GM21576 (cell line): ENCODE measurements around the gene LPIN1.
"Not testable (repeated sequence)": the region's sequence is repeated elsewhere in the genome, so short reads cannot be mapped to it uniquely, and the experiment has no call there.

Experiments used
- ATAC-seq: cut with Tn5 transposase; IDR thresholded peaks from one replicate; pipeline ENCODE4 v1.9.1; 2021; ENCODE audit warnings: mild to moderate bottlenecking, moderate library complexity; ENCODE audit not compliant: unreplicated experiment

LPIN1 gene

GRCh38 chr2:11759182-11759975 is 12.9 kb downstream of the LPIN1 start:
- ATAC-seq, result not testable (repeated sequence)

DNA sequence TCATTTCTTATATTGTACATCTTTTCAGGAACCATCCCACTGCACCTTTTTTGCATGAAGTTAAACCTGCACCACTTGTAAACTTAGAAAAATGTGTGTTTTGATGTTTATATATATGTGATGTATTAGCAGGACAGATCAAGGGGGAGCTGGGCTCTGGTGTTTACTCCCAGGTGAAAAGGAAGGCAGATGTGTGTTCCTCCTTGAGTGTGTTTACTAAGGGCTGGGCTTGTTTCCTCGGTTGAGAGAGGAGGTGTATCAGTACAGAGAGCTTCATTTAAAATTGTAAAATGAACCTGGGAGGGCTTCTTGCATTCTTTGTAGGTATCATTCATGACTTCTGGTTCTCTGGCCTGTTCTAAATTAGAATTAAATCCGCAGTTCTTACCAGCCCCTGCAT is 14.8 kb downstream of the LPIN1 start:
- no peak for ATAC-seq

DNA sequence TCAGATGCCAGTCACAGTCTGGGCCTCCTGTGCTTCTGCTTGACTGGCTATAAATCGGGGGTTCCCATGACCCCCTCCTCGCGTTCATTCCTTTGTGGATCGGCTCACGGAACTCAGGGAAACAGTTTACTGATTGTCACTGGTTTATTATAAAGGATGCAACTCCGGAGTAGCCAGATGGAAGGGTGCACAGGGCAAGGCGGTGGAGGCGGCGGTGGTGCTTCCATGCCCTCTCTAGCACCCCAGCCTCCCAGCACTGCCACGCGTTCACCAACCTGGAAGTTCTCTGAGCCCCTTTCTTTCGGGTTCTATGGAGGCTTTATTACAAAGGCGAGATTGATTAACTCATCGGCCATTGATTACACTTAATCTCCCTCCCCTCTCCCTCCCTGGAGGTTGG is 15.6 kb downstream of the LPIN1 start:
- no peak for ATAC-seq

DNA sequence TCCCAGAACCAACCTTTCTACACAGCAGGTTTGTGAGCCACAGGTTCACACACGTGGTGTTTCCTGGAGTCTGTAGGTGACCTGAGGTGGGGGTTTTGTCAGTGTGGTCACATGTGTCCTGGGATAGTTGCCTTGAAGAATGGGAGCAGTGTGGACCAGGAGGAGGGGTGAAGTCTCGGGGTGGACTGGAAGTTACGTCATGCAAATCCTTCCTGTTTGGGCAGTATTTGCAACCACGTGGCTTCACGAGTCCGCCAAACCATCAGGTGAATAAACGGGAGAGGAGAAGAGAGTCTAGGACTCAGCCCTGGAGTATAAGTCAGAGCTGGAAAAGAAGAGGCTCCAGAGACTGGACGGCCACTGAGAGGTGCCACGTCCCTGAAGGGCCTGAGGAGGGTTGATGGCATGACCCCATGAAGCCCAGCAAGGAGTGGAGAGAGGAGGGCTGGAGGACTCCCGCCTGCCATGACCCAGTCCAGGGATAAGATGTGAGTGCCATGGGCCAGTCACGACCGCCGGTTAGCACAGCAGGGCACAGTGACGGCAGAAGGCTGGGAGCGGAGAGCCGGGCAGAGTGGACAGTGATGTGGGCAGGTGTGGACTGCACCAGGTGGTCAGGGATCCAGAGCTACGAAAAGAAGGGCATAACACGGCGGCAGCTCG is 16.5 kb downstream of the LPIN1 start:
- no peak for ATAC-seq

DNA sequence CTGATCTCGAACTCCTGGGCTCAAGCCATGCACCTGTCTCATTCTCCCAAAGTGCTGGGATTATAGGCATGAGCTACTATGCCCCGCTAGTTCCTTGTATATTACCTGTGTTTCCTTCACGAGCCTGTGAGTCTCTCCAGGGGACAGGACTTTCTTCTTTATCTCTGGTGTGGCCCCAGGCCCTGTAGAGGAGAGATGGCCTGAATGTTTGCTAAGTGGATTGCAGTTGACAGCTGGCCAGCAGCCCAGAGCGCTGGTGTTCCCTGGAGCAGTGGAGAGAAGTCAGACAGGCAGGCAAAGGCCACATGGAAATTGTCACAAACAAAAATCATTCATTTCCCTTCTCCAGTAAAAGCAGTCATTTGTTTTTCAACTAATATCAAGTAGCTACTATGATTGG is 17.9 kb downstream of the LPIN1 start:
- ATAC-seq, result no peak

- no peak for ATAC-seq
Measured at GRCh38 chr2:11764920-11765319, 18.5 kb downstream of the LPIN1 start.

- no peak for ATAC-seq
Measured at GRCh38 chr2:11765501-11765900, 19.1 kb downstream of the LPIN1 start.

GRCh38 chr2:11766016-11766415 is 19.6 kb downstream of the LPIN1 start:
- ATAC-seq, result no peak

DNA sequence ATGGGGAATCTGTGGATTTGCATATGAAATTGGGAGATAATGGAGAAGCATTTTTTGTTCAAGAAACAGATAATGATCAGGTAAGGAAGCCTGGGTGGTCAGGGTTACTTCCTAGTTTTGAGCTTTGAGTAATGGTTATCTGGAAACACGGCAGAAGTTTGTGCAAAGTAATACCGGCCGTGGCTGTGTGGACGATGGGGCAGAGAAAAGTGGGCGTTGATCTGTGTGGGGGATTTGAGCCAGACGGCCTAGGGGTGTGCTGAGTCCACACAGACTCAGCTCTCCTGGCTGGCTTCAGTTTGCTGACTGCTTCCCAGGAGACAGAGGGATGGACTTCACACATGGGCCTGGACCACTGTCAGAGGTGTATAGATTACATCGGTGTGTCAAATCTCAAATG is 21.3 kb downstream of the LPIN1 start:
- no peak for ATAC-seq

- no peak for ATAC-seq
Measured at GRCh38 chr2:11768946-11769345, 22.5 kb downstream of the LPIN1 start.

DNA sequence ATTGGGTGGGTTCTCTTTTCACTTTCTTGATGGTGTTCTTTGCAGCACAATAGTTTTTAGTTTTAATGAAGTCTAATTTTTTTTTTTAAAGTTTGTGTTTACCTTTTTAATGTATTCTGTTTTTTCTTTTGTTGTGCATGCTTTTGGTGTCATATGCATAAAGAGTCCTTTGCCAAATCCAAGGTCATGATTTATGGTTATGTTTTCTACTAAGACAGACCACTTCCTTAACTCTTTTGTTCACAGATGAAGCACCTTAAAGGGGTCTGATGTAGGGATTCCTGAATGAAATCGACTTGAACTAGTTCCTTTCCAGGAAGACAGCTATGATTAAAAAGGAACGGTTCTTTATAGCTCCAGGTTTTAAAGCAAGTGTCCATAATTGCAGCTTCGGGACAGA is 23.1 kb downstream of the LPIN1 start:
- no peak for ATAC-seq

GRCh38 chr2:11770531-11771188 is 24.2 kb downstream of the LPIN1 start:
- ATAC-seq, result no peak

DNA sequence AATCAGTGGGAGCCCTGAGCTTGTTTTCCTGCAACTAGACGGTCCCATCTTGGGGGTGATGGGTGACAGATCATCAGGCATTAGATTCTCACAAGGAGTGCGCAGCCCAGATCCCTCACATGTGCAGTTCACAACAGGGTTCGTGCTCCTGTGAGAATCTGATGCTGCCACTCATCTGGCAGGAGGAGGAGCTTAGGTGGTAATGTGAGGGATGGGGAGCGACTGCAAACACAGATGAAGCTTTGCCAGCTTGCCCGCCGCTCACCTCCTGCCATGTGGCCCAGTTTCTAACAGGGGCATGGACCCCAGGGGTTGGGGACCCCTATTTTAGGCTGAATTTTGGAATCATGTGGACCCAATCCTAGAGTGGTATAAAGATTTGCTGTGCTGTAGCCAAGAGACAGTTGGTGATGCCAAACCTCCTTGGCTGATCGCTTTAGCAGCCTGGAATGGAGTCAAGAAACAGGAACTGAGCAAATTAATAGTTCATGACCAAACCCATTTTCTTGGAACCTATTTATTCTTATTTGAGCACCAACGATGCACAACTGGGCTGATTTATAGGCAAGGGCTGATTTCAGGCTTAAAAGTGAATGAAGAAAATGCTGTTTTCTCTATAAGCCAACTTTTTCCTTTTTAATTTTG is 25.7 kb downstream of the LPIN1 start:
- no peak for ATAC-seq

GRCh38 chr2:11773111-11773510 is 26.7 kb downstream of the LPIN1 start:
- no peak for ATAC-seq

DNA sequence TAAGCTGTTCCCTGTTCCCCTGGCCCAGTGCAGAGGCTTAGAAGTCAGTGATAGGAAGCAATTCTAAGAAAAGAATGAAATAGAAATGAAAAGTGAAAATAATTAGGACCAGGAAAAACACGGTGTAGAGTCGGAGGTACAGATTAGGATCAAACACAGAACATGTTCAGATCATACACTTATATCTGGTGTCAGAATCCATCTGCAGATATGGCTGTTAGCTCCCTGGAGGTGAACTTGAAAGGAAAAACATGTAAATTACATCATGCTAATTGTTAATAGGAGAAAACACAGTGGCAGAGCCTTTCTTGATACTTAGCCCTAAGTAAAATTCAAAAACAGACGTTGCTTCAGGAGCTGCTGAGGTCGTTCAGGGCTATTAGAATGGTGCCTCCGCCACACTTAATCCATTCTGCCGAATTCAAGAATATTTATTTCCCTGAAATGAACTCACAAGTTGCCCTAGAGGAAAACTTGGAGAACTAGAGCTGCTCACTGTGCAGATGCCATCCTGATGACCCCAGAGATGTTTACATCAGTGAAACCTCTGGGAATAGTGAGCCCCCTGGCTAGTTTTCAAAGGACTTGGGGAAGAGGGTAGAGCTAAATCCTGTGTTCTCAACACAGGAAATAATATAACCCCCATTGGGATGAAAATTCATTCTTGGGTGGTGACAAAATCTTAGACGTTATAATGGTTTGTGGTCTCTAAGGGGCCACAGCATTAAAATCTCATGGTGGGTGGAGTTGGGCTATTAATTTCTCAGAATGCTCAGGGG is 27.5 kb downstream of the LPIN1 start:
- ATAC-seq, result no peak

- no peak for ATAC-seq
Measured at GRCh38 chr2:11774600-11774999, 28.2 kb downstream of the LPIN1 start.

DNA sequence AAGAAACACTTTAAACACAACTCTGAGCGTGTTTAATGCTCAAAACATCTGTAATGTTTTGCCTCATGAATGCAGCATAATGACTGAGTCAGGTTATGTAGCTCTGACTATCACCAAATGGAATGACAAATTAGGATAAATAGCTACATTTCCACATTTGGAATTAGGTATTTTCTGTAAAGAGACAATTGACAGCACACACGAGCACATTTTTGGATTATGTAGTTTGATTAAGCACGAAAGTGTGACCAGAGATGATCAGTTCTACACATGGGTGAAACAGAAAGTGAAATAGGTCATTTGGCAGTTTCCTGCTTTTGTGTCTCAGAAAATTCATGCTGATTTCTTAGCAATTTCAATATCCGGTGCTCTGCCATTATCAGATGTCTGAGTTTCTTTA is 29.0 kb downstream of the LPIN1 start:
- ATAC-seq, result peak; percentile 86

DNA sequence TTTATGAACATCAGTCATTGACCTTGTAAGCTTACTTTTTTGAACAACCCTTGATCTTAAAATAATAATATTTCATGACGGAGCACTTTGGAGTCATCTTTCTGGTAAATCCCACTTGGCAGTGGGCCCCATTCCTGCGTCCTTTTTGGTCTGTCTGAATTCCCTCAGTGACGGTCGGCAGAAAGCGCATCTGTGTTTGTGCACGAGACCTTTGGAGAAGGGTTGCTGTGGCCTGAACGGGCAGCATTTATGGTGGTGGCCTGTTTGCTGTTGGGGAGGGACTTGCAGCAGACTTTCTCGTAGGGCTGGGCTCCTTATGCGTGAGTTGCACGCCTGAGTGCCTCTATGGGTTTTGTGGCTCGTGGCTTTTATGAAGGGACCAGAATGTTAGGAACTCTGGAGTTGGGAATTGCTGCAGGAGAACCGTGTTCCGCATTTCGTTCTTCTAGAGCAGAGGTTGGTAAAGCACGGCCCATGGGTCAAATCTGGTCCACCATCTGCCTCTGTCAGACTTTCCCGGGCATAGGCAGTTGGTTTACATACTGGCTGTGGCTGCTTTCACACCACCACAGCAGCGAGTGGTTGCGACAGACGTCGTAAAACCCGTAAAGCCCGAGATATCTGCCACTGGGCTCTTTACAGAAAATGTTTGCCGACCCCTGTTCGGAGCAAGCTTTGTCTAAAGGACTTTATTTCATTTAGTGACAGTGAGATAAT is 30.8 kb downstream of the LPIN1 start:
- ATAC-seq, result no peak

DNA sequence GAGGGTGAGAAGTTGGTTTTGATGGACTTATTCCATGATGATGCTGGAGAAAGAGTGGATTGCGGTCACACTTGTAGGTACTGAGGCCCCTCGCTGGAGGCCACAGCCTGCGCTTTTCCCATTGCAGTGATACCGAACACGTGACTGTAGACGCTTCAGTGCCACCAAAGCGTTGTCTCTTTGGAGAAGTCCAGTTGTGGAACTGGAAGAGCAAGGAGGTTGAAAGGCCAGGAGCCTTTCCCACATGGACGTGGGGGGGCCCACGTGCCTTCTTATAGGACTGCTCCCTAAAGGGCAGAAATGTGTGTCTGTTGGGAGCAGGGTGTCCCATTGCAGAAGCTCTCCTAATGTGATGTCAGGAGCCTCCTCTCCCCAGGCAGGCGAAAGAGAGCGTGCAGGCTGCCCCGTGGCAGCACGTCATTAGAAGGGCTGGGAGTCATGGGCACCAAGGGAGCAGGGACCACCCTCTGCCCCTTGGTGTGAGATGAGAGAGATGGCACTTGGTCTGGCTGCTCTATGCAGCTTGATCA is 31.5 kb downstream of the LPIN1 start:
- no peak for ATAC-seq

- ATAC-seq, result no peak
Measured at GRCh38 chr2:11778416-11778815, 32.0 kb downstream of the LPIN1 start.
